GM23248 (cell line): ENCODE results near the gene SLC38A11. TPM values are rescaled to one million over a fixed set of nuclear protein-coding genes. Genes with fewer than 3 reads are reported as not detected.

Source experiments
- DNase-seq: peaks from one replicate; pipeline ENCODE4 v3.0.0-alpha.2; 2015
- H2AFZ ChIP-seq: fragments of 200-600 bp; sonication (generic); 2 replicates; pipeline ENCODE4 v1.6.1; 2016; ENCODE audit warnings: antibody characterized with exemption
- H3F3A ChIP-seq: fragments of 200-600 bp; sonication (generic); 2 replicates; pipeline ENCODE4 v1.6.1; 2016; ENCODE audit warnings: mild to moderate bottlenecking, antibody characterized with exemption, mixed run types; ENCODE audit not compliant: insufficient read depth
- H3K27ac ChIP-seq: fragments of 200-600 bp; sonication (generic); 2 replicates; pipeline ENCODE4 v1.5.1; 2016; ENCODE audit warnings: mild to moderate bottlenecking
- H3K27me3 ChIP-seq: fragments of 200-600 bp; sonication (generic); replicated peaks from 2 replicates; pipeline ENCODE4 v1.6.1; 2016; ENCODE audit warnings: mild to moderate bottlenecking; ENCODE audit not compliant: insufficient read depth
- H3K36me3 ChIP-seq: fragments of 200-600 bp; sonication (generic); 2 replicates; pipeline ENCODE4 v1.6.1; 2016; ENCODE audit warnings: low read depth, mild to moderate bottlenecking
- H3K4me1 ChIP-seq: fragments of 200-600 bp; sonication (generic); 2 replicates; pipeline ENCODE4 v1.6.1; 2016; ENCODE audit warnings: mild to moderate bottlenecking; ENCODE audit not compliant: insufficient read depth
- H3K4me2 ChIP-seq: fragments of 200-600 bp; sonication (generic); one replicate; pipeline ENCODE4 v1.6.1; 2016; ENCODE audit warnings: mild to moderate bottlenecking; ENCODE audit not compliant: unreplicated experiment
- H3K4me3 ChIP-seq: fragments of 200-600 bp; sonication (generic); 2 replicates; pipeline ENCODE4 v1.5.1; 2016; ENCODE audit warnings: mild to moderate bottlenecking
- H3K79me2 ChIP-seq: fragments of 200-600 bp; sonication (generic); 2 replicates; pipeline ENCODE4 v1.6.1; 2016; ENCODE audit warnings: mild to moderate bottlenecking; ENCODE audit not compliant: insufficient read depth
- H3K9ac ChIP-seq: fragments of 200-600 bp; sonication (generic); 2 replicates; pipeline ENCODE4 v1.6.1; 2016; ENCODE audit warnings: mild to moderate bottlenecking
- H3K9me2 ChIP-seq: fragments of 200-600 bp; sonication (generic); 2 replicates; pipeline ENCODE4 v1.6.1; 2016; ENCODE audit warnings: mixed run types, mild to moderate bottlenecking, moderate library complexity; ENCODE audit not compliant: insufficient read depth
- H3K9me3 ChIP-seq: fragments of 200-600 bp; sonication (generic); one replicate; pipeline ENCODE4 v1.6.1; 2017; ENCODE audit warnings: low read depth
- H4K20me1 ChIP-seq: fragments of 200-600 bp; sonication (generic); 2 replicates; pipeline ENCODE4 v1.6.0; 2016; ENCODE audit not compliant: insufficient read depth
- EZH2 ChIP-seq: fragments of 200-600 bp; sonication (generic); IDR thresholded peaks from 2 replicates; pipeline ENCODE4 v1.6.1; 2018; ENCODE audit warnings: antibody characterized with exemption, mild to moderate bottlenecking; ENCODE audit not compliant: insufficient read depth, poor library complexity, severe bottlenecking
- EZH2phosphoT487 ChIP-seq: fragments of 200-600 bp; sonication (generic); IDR thresholded peaks from 2 replicates; pipeline ENCODE4 v1.6.1; 2018; ENCODE audit warnings: antibody characterized with exemption, moderate library complexity, mild to moderate bottlenecking, low read depth; ENCODE audit not compliant: insufficient read depth
- WGBS, 2 experiments: methylation state at CpG; one replicate each; pipeline ENCODE4 v1.1.6; 2015 to 2017; ENCODE audit warnings: low lambda C conversion rate in 2 of 2, low coverage in 1 of 2; ENCODE audit errors: missing lambda C conversion rate in 2 of 2; 5-methylcytosine and 5-hydroxymethylcytosine counted together
- in situ Hi-C: fragments of 300-500 bp; cut with MboI; formaldehyde crosslinking; loops from 2 replicates; pipeline ENCODE4 v1.15.0; 2020
- polyA plus RNA-seq: library from polyadenylated mRNA; unstranded; fragments of >200 nt; fragmentation: Nextera tagmentation; extraction: Ambion mirVana; gene quantifications from 2 replicates; pipeline ENCODE4 v1.2.1, GENCODE V29; 2016
- total RNA-seq: library from RNA; depleted of rRNA; stranded (reverse); fragments of >200 nt; shearing (Covaris generic); gene quantifications from 2 replicates; pipeline ENCODE4 v1.2.3, GENCODE V29; 2014

Gene SLC38A11
- total and polyA plus RNA-seq, 2 experiments from 2014 or later = not detected

DNA sequence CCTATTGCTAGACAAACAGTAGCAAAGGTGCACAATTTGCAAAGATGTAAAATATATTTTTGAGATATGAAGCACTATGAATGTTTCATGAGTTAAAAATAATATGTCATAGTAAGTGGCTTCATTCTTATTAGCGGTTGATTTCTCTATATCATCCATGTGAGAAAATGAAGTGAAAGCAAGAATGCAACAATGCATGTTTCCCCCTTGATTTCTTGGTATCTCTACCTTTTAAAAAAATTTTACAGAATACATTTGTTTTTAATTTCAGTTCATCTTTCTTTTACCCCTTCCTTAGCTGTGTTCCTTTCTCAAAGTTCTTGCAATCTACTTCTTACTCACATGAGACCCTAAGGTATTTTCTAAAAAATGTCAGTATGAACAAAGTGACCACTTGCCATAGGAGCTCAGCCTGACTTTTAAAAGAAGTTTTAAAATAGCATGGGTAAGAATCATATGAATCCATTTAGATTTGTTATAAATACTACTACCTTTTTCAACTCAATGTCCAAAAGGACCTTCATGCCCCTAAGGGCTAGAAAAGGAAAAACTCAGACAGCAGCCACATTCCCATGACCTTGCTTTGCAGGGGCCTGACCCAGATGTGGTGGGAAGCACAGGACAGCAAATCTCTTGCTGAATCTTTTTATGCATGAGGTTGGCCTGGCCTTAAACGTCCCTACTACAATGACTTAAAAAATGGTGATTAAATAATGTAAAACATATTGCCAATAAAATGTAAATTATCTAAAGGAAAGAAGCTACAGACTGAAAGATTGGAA, 14.8 kb upstream of the SLC38A11 start:
- H3K9ac ChIP-seq = no peak overlapping the region
- no peaks in the 10 kb centered on the region for H3K9me3 ChIP-seq
- H3K79me2 ChIP-seq = no peaks in the 10 kb centered on the region
- H3K9me2 ChIP-seq = no peaks in the 10 kb centered on the region
- H3K27me3 ChIP-seq = no peaks in the 10 kb centered on the region
- no peaks in the 10 kb centered on the region for H3F3A ChIP-seq
- H3K36me3 ChIP-seq = no peaks in the 10 kb centered on the region
- TF ChIP-seq EZH2 (no peak), EZH2phosphoT487 (no peak)
- H3K27ac ChIP-seq = no peak overlapping the region
- no peaks in the 10 kb centered on the region; the same call in 1 of the 2 replicates for H4K20me1 ChIP-seq
- H3K4me3 ChIP-seq = no peak overlapping the region
- no peak overlapping the region for H2AFZ ChIP-seq
- in situ Hi-C loops = no loop called here
- WGBS, 2 experiments = 66 to 74% methylated on average over 2 of the region's 2 CpGs
- peaks cover 18% of the 10 kb centered on the region for H3K4me1 ChIP-seq
- no peak overlapping the region for H3K4me2 ChIP-seq
- DNase-seq = no peak

GRCh38 chr2:164967781-164968228, 12.5 kb upstream of the SLC38A11 start:
- Histone ChIP-seq H2AFZ (no peak overlapping the region), H3K9me2 (no peaks in the 10 kb centered on the region), H3K27ac (0 out of 2 replicates have a peak overlapping the region, but pooled peaks have one; percentile 13), H3K4me3 (no peak overlapping the region), H3K9me3 (no peaks in the 10 kb centered on the region), H3K79me2 (no peaks in the 10 kb centered on the region), H3K9ac (no peak overlapping the region), H3F3A (no peaks in the 10 kb centered on the region), H4K20me1 (no peaks in the 10 kb centered on the region), H3K4me1 (peaks cover 14% of the 10 kb centered on the region; the same call in 1 of the 2 replicates), H3K4me2 (no peak overlapping the region), H3K27me3 (no peaks in the 10 kb centered on the region), H3K36me3 (no peaks in the 10 kb centered on the region)
- peak; percentile 79 for DNase-seq
- no peak for TF ChIP-seq EZH2phosphoT487
- WGBS, 2 experiments = 84 to 87% methylated on average over 2 of the region's 2 CpGs
- in situ Hi-C loops = no loop called here

DNA sequence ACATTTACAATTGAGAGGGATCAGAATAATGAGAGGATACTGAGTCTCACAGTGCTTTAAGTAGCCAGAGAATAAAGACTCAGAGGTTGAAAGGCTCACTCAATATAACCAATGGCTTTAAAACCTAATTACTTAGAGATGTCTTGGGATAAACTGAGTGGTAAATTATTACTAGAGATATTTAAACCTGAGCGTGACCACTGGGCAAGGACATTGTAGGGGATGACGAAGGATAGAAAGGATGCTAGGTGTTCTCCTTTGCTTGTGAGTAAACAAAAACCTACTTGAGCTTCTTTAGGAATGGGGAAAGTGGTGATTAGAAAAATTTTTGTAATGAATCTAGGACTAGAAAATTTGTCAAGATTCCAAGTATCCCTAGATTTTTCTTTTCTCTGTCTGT, 12.0 kb upstream of the SLC38A11 start:
- Histone ChIP-seq H2AFZ (no peak overlapping the region), H3K4me2 (no peak overlapping the region), H3K79me2 (no peaks in the 10 kb centered on the region), H4K20me1 (no peaks in the 10 kb centered on the region), H3K4me1 (peaks cover 14% of the 10 kb centered on the region; the same call in 1 of the 2 replicates), H3K9me3 (no peaks in the 10 kb centered on the region), H3K9ac (no peak overlapping the region), H3K27me3 (no peaks in the 10 kb centered on the region), H3K4me3 (no peak overlapping the region), H3K9me2 (no peaks in the 10 kb centered on the region), H3F3A (no peaks in the 10 kb centered on the region), H3K27ac (0 out of 2 replicates have a peak overlapping the region, but pooled peaks have one; percentile 13), H3K36me3 (no peaks in the 10 kb centered on the region)
- 98% methylated on average over 2 of the region's 2 CpGs for WGBS, 2 experiments
- TF ChIP-seq EZH2phosphoT487 (no peak), EZH2 (no peak)
- DNase-seq = no peak
- in situ Hi-C loops = no loop called here

GRCh38 chr2:164964700-164965099, 9.4 kb upstream of the SLC38A11 start:
- H3K9ac ChIP-seq = no peak overlapping the region
- H3K4me1 ChIP-seq = peaks cover 14% of the 10 kb centered on the region; the same call in 1 of the 2 replicates
- no peaks in the 10 kb centered on the region for H3K27me3 ChIP-seq
- no peaks in the 10 kb centered on the region for H3K9me3 ChIP-seq
- H2AFZ ChIP-seq = no peak overlapping the region
- no peak for DNase-seq
- H3K9me2 ChIP-seq = no peaks in the 10 kb centered on the region
- H3K36me3 ChIP-seq = no peaks in the 10 kb centered on the region
- no peaks in the 10 kb centered on the region for H4K20me1 ChIP-seq
- no peak overlapping the region for H3K27ac ChIP-seq
- no peaks in the 10 kb centered on the region for H3F3A ChIP-seq
- no peaks in the 10 kb centered on the region for H3K79me2 ChIP-seq
- TF ChIP-seq EZH2phosphoT487 (no peak), EZH2 (no peak)
- in situ Hi-C loops = no loop called here
- H3K4me2 ChIP-seq = no peak overlapping the region
- H3K4me3 ChIP-seq = no peak overlapping the region
- 45 to 50% methylated on average over 1 of the region's 1 CpG for WGBS, 2 experiments
